ENCODE data around the gene PSMD11. TPM values are rescaled to one million over a fixed set of nuclear protein-coding genes. Genes with fewer than 3 reads are reported as not detected.

The PSMD11 gene
- total and polyA plus RNA-seq, 2 donors (not counting 3 experiments of a cell fraction or from before 2014, with no cell fraction given) = 59.4 to 153 TPM

DNA sequence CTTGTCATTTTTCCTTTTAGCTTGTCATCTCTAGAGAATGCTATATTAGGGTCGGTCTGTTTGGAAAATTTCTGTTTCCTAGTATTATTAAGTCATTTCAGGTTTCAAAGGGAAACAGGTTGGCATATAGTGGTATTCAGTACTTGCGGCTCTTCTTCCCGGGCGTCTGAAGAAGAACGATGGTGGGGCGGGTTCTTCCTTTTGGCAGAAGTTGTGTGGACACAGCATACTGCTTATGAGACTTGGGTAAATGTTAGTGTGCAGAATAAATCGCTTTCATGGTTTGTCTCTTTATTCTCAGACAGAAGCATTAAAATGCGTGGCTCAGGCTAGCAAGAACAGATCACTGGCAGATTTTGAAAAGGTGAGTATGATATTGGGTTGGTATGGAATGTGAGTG, 32.9 kb downstream of the PSMD11 start:
- Histone ChIP-seq H3K79me2 (ENCODE audit: control insufficient read depth, insufficient read depth, low read length) (no peaks in the 10 kb centered on the region), H3K4me2 (ENCODE audit: insufficient read depth, low read length) (no peak overlapping the region), H2AFZ (ENCODE audit: low read depth, low read length) (no peak overlapping the region), H3K27ac (ENCODE audit: insufficient read depth, low read depth, low read length) (no peak overlapping the region), H4K20me1 (replicated peaks; ENCODE audit: control insufficient read depth, extremely low read depth, insufficient read depth, low read length) (no peaks in the 10 kb centered on the region), H3K9me1 (replicated peaks; ENCODE audit: control insufficient read depth, extremely low read depth, insufficient read depth, low read length) (no peaks in the 10 kb centered on the region), H3K9me3 (replicated peaks; ENCODE audit: control insufficient read depth, insufficient read depth, low read length) (no peaks in the 10 kb centered on the region), H3K4me3 (replicated peaks in 1 of 3; ENCODE audit: insufficient read depth in 1 of 3, low read depth in 1 of 3, low read length in 3 of 3) (no peak overlapping the region), H3K36me3 (ENCODE audit: control insufficient read depth in 2 of 2, extremely low read depth in 1 of 2, insufficient read depth in 2 of 2, low read length in 2 of 2) (peaks cover 42 to 61% of the 10 kb centered on the region in 2 experiments), H3K27me3 (ENCODE audit: control insufficient read depth in 2 of 2, insufficient read depth in 2 of 2, low read length in 2 of 2) (no peaks in the 10 kb centered on the region), H3K4me1 (ENCODE audit: control insufficient read depth, extremely low read depth, insufficient read depth, low read length) (no peaks in the 10 kb centered on the region), H3K9ac (replicated peaks; ENCODE audit: extremely low read depth, insufficient read depth, low read length) (no peak overlapping the region)
- intact Hi-C loops (cut with micrococcal nuclease) (no loop called here), dilution Hi-C loops (cut with MboI; ENCODE audit: extremely low pct_ligation_motif_present, low sequenced_read_pairs) (no loop called here)
- TF ChIP-seq EZH2 (IDR thresholded peaks at IDR 0.05; ENCODE audit: borderline replicate concordance, low read depth, low read length, severe bottlenecking) (no peak), MYC (IDR thresholded peaks at IDR 0.05; ENCODE audit: low read depth, low read length) (no peak), JUN (IDR thresholded peaks at IDR 0.05; ENCODE audit: borderline replicate concordance, insufficient read depth, insufficient read length, low read depth) (no peak), FOS (IDR thresholded peaks at IDR 0.05; ENCODE audit: borderline replicate concordance, insufficient read depth, low read length) (no peak), POLR2AphosphoS5 (IDR thresholded peaks at IDR 0.05; ENCODE audit: insufficient read depth, low read depth, low read length) (no peak), GATA2 (IDR thresholded peaks at IDR 0.05; ENCODE audit: insufficient read depth, insufficient read length, low read depth, low read length) (no peak), POLR2A (IDR thresholded peaks at IDR 0.05; ENCODE audit: low read depth, low read length) (no peak)
- TF ChIP-seq, protein P1, sequence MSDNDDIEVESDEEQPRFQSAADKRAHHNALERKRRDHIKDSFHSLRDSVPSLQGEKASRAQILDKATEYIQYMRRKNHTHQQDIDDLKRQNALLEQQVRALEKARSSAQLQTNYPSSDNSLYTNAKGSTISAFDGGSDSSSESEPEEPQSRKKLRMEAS (IDR thresholded peaks at IDR 0.05; ENCODE audit: insufficient read depth, insufficient read length) = no peak
- TF ChIP-seq, protein P2, sequence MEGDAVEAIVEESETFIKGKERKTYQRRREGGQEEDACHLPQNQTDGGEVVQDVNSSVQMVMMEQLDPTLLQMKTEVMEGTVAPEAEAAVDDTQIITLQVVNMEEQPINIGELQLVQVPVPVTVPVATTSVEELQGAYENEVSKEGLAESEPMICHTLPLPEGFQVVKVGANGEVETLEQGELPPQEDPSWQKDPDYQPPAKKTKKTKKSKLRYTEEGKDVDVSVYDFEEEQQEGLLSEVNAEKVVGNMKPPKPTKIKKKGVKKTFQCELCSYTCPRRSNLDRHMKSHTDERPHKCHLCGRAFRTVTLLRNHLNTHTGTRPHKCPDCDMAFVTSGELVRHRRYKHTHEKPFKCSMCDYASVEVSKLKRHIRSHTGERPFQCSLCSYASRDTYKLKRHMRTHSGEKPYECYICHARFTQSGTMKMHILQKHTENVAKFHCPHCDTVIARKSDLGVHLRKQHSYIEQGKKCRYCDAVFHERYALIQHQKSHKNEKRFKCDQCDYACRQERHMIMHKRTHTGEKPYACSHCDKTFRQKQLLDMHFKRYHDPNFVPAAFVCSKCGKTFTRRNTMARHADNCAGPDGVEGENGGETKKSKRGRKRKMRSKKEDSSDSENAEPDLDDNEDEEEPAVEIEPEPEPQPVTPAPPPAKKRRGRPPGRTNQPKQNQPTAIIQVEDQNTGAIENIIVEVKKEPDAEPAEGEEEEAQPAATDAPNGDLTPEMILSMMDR (IDR thresholded peaks at IDR 0.05; ENCODE audit: extremely low read depth in 1 of 2, insufficient read depth in 1 of 2, low read depth in 1 of 2, low read length in 2 of 2) = no peak
- POLR2A ChIA-PET = no interaction called here
- DNase-seq (ENCODE audit: low read depth, low spot score) (no peak), FAIRE-seq (no peak)
- CTCF ChIA-PET = interaction anchor here (0.8 kb wide), 1 partner anchor 15 kb away, joined by 3 read pairs; no protein-coding TSS in a partner anchor
- no TSS peak for BruUV-seq (replicated peaks)
